VCaP (cell line): Measurements from ENCODE around the gene FBP2.

Source experiments
- H3K27ac ChIP-seq: fragments of 450-650 bp; 2 replicates; pipeline ENCODE4 v1.5.1; 2017
- TF ChIP-seq, protein P1 (sequence below): fragments of 450-650 bp; conservative IDR thresholded peaks from 2 replicates; pipeline ENCODE4 v1.5.1; 2017; ENCODE audit warnings: mild to moderate bottlenecking, moderate library complexity

Gene FBP2

DNA sequence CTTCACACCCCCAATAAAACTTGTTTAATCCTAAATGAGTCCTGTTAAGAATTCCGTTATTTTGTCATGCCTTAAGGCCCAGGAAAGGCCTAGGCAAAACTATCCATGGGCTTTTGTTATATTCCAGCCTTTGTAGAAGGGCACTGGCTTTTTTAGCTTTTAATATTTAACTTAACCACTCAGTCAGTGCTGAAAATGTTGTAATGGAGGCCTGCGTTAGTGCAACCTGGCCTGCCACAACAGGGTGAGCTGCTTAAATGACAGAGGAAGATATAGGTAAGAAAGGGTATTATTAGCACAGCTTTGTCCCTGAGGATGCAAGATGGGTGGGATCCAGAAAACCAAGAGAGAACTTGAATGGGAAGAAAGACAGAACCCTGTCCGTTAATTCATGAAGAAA is 78.9 kb downstream of the FBP2 start:
- H3K27ac ChIP-seq: no peak overlapping the region
- TF ChIP-seq, protein P1, sequence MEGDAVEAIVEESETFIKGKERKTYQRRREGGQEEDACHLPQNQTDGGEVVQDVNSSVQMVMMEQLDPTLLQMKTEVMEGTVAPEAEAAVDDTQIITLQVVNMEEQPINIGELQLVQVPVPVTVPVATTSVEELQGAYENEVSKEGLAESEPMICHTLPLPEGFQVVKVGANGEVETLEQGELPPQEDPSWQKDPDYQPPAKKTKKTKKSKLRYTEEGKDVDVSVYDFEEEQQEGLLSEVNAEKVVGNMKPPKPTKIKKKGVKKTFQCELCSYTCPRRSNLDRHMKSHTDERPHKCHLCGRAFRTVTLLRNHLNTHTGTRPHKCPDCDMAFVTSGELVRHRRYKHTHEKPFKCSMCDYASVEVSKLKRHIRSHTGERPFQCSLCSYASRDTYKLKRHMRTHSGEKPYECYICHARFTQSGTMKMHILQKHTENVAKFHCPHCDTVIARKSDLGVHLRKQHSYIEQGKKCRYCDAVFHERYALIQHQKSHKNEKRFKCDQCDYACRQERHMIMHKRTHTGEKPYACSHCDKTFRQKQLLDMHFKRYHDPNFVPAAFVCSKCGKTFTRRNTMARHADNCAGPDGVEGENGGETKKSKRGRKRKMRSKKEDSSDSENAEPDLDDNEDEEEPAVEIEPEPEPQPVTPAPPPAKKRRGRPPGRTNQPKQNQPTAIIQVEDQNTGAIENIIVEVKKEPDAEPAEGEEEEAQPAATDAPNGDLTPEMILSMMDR: no peak

DNA sequence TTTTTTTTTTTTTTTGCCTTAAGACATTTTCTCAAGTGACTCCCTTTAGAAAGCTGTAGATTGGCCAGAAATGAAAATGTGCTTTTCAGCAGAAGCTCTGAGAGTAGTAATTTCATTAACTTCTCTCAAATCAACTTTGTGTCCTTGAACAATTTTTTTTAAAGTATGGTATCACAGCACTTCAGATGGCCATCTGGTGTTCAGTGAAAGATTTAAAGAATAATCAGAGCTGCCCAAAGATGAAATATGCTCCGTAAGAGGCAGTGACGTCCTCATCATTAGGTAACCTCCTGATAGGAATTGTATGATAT is 81.7 kb downstream of the FBP2 start:
- H3K27ac ChIP-seq: no peak overlapping the region
- TF ChIP-seq, protein P1: no peak

DNA sequence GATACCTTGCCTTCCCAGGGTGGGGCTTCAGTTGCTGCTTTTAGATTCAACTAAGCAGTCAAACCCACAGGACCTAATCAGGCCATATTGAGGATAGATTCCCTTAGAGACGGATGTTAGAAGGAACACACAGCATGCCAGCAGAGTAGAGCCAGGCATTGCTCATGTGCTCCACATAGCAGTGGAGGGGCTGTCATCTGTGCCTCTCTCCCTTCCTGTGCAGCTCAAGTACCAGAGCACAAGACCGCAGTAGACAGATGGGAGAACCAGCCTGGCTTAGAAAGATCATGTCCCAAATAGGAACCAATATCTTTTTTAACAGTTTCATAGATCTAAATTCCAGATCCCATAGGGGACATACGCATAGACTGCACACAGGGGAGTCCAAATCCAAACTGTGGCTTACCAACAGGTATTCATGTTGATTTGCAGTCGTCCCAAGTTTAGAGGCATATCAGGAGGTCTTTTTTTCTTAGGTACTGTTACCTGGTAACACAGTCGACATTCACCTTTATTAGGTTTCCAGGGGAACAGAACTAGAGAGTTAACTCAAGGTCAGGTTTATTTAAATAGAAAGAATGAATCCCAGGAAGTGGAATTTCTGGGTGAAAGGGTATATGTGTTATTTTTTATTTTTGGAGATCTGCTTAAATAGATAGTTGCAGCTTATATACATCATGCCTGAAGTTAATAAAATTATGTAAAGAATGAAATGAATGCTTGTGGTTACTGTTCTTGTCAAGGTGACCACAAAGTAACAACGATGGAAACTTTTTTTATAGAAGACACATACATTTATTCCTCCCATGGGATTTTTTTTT is 82.3 kb downstream of the FBP2 start:
- TF ChIP-seq, protein P1: no peak
- H3K27ac ChIP-seq: no peak overlapping the region
